ENCODE data around the gene LCE6A.

LCE6A gene

DNA sequence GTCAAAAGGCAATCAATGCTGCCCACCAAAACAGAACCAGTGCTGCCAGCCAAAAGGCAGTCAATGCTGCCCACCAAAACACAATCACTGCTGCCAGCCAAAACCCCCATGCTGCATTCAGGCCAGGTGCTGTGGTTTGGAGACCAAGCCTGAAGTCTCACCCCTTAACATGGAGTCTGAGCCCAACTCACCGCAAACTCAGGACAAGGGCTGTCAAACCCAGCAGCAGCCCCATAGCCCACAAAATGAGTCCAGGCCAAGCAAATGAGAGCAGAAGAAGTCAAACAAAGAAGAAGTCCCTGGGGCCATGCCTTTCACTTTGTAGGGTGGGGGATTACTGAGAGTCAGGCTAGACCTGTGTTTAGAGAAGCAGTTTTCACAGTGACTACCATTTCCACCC is 41.9 kb downstream of the LCE6A start:
- DNase-seq (ENCODE audit: insufficient read length, low spot score) = no peak
- no peak for FAIRE-seq
- TF ChIP-seq POU2F2 (IDR thresholded peaks at IDR 0.05; ENCODE audit: low read depth, low read length) = no peak

DNA sequence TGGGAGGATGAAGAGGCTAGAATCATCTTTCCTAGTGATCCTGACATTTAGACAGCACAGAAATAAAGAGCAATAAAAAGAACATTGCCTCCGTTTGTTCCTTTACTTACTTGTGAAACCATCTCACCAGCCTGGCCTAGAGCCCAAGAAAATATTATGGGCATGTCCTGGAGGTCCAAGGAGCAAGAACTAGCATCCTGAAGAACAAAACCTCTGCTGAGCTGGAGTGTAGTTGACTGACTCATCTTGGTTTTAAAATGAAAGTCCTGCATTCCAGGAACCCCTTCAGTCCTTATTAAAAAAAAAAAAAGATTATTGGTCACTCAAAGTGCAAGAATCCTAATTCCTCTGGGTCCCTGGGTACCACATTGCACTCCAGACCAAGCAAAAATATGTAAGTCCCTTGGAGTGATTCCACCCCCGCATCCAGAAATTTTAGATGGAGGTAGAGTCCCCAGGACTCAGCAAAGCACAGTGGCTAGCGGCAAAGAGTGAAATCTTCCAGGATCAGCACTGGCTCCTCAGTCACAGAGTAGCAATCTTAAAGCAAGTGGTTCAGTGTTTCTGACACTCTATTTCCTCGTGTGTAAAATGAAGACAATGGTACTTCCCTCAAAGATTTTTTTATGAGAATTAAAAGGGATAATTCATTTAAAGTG is 42.4 kb downstream of the LCE6A start:
- TF ChIP-seq POLR2AphosphoS5 (IDR thresholded peaks at IDR 0.05; ENCODE audit: low read depth, low read length) = no peak
- TF ChIP-seq TAF1 (IDR thresholded peaks at IDR 0.05; ENCODE audit: low read depth, low read length) = no peak
- TF ChIP-seq POU2F2 (IDR thresholded peaks at IDR 0.05; ENCODE audit: low read depth, low read length) = no peak
- no peak for TF ChIP-seq PAX5 (IDR thresholded peaks at IDR 0.05; ENCODE audit: insufficient read depth, low read length, severe bottlenecking)
- TF ChIP-seq SPI1 (IDR thresholded peaks at IDR 0.05; ENCODE audit: low read depth, low read length) = no peak
- TF ChIP-seq POLR2A (IDR thresholded peaks at IDR 0.05; ENCODE audit: low read depth, low read length) = no peak
- DNase-seq (ENCODE audit: insufficient read length, low spot score) (no peak), FAIRE-seq (no peak)

DNA sequence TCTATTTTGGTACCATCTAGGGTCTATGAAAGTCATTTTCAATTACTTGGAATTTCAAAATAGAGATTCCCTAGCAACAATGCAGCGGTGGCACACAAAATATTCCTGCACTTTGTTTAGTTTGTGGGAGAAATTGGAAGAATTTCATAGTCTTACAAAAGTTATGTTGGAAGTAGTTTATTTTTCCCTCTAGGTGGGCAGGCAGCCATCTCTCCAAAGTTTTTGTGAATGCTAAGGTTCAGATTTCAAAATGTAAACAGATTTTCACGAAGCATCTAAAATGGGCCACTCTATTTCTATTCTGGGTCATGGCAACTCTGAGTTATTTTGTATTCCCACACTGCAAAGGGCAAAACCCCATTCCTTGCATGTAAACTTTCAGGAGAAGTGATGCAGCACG is 43.4 kb downstream of the LCE6A start:
- no peak for FAIRE-seq
- no peak for TF ChIP-seq TAF1 (IDR thresholded peaks at IDR 0.05; ENCODE audit: low read depth, low read length)
- no peak for TF ChIP-seq SPI1 (IDR thresholded peaks at IDR 0.05; ENCODE audit: low read depth, low read length)
- TF ChIP-seq POU2F2 (IDR thresholded peaks at IDR 0.05; ENCODE audit: low read depth, low read length) = no peak
- no peak for TF ChIP-seq POLR2AphosphoS5 (IDR thresholded peaks at IDR 0.05; ENCODE audit: low read depth, low read length)
- no peak for TF ChIP-seq PAX5 (IDR thresholded peaks at IDR 0.05; ENCODE audit: insufficient read depth, low read length, severe bottlenecking)
- no peak for TF ChIP-seq POLR2A (IDR thresholded peaks at IDR 0.05; ENCODE audit: low read depth, low read length)
- no peak for DNase-seq (ENCODE audit: insufficient read length, low spot score)

DNA sequence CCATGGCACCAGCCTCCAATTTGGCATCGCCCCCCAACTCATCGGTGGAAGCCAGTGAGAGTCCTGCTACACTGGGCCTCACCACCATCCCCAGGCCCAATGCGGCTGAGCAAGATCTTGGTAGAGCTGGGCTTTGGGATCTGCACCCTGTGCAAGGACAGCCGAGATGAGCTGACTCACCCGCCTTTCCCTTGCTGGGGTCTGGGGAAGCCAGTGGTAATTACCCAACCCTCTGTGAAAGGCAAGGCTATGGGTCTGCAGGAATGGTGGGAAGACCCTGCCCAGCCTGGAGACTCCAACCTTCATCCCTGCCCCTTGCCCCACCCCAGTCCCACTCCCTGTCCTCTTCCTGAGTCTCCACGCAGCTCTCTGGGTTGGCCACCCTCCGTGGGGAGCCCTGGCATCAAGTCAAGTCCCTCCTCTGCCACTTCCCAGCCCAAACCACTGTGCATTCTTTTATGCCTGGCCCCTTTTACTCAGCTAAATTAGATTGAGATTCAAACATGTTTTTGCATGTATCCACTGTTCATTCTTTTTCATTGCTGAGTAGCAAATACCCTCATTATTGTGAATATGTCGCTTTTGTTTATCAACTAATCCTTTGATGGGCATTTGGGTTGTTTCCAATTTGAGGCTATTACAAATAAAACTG is 44.2 kb downstream of the LCE6A start:
- FAIRE-seq = no peak
- DNase-seq (ENCODE audit: insufficient read length, low spot score) = no peak
- no peak for TF ChIP-seq POLR2AphosphoS5 (IDR thresholded peaks at IDR 0.05; ENCODE audit: low read depth, low read length)
- no peak for TF ChIP-seq SPI1 (IDR thresholded peaks at IDR 0.05; ENCODE audit: low read depth, low read length)
- TF ChIP-seq PAX5 (IDR thresholded peaks at IDR 0.05; ENCODE audit: insufficient read depth, low read length, severe bottlenecking) = no peak
- no peak for TF ChIP-seq TAF1 (IDR thresholded peaks at IDR 0.05; ENCODE audit: low read depth, low read length)
- no peak for TF ChIP-seq POU2F2 (IDR thresholded peaks at IDR 0.05; ENCODE audit: low read depth, low read length)
- TF ChIP-seq POLR2A (IDR thresholded peaks at IDR 0.05; ENCODE audit: low read depth, low read length) = no peak

DNA sequence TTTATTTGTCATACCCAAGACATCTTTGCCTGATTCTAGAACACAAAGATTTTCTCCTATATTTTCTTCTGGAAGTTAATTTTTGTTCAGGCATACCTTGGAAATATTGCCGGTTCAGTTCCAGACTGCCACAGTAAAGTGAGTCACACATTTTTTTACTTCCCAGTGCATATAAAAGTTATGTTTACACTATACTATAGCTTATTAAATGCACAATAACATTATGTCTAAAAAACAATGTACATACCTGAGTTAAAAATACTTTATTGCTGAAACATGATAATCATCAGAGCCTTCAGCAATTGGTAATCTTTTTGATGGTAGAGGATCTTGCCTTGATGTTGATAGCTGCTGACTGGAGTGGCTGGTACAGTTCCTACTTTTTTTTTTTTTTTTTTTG is 45.5 kb downstream of the LCE6A start:
- TF ChIP-seq SPI1 (IDR thresholded peaks at IDR 0.05; ENCODE audit: low read depth, low read length) = no peak
- TF ChIP-seq POLR2AphosphoS5 (IDR thresholded peaks at IDR 0.05; ENCODE audit: low read depth, low read length) = no peak
- TF ChIP-seq POLR2A (IDR thresholded peaks at IDR 0.05; ENCODE audit: low read depth, low read length) = no peak
- no peak for TF ChIP-seq TAF1 (IDR thresholded peaks at IDR 0.05; ENCODE audit: low read depth, low read length)
- no peak for TF ChIP-seq PAX5 (IDR thresholded peaks at IDR 0.05; ENCODE audit: insufficient read depth, low read length, severe bottlenecking)
- TF ChIP-seq POU2F2 (IDR thresholded peaks at IDR 0.05; ENCODE audit: low read depth, low read length) = no peak
- DNase-seq (ENCODE audit: insufficient read length, low spot score) (no peak), FAIRE-seq (no peak)
